DOHH2 (cell line): ENCODE results near the gene SIGLEC7.
"Not testable (repeated sequence)": the region's sequence is repeated elsewhere in the genome, so short reads cannot be mapped to it uniquely, and the experiment has no call there.

Experiments
- EZH2phosphoT487 ChIP-seq: fragments of 200-600 bp; sonication (generic); IDR thresholded peaks from 2 replicates; pipeline ENCODE4 v1.6.1; 2017; ENCODE audit warnings: borderline replicate concordance, mild to moderate bottlenecking, antibody characterized with exemption, low read length, moderate library complexity, mixed read lengths
- TF ChIP-seq, protein P1 (sequence below): fragments of 200-600 bp; sonication (generic); IDR thresholded peaks from one replicate; pipeline ENCODE4 v1.5.1; 2014; ENCODE audit warnings: antibody characterized with exemption, mild to moderate bottlenecking, low read depth, low read length; ENCODE audit not compliant: poor library complexity, severe bottlenecking

- TF ChIP-seq, protein P1, sequence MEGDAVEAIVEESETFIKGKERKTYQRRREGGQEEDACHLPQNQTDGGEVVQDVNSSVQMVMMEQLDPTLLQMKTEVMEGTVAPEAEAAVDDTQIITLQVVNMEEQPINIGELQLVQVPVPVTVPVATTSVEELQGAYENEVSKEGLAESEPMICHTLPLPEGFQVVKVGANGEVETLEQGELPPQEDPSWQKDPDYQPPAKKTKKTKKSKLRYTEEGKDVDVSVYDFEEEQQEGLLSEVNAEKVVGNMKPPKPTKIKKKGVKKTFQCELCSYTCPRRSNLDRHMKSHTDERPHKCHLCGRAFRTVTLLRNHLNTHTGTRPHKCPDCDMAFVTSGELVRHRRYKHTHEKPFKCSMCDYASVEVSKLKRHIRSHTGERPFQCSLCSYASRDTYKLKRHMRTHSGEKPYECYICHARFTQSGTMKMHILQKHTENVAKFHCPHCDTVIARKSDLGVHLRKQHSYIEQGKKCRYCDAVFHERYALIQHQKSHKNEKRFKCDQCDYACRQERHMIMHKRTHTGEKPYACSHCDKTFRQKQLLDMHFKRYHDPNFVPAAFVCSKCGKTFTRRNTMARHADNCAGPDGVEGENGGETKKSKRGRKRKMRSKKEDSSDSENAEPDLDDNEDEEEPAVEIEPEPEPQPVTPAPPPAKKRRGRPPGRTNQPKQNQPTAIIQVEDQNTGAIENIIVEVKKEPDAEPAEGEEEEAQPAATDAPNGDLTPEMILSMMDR = not testable (repeated sequence)
- not testable (repeated sequence) for TF ChIP-seq EZH2phosphoT487
Observed at GRCh38 chr19:51142809-51143475, 841 bp downstream of the SIGLEC7 start.
